K562 (cell line): Measurements from ENCODE around the gene CENPA. TPM values are rescaled to one million over a fixed set of nuclear protein-coding genes. Genes with fewer than 3 reads are reported as not detected.

ENCODE experiments used
- FOXA3 ChIP-seq, 2 experiments: fragments of 450-650 bp in 1 of 2; sonication (generic) in 1 of 2; formaldehyde crosslinking; IDR thresholded peaks in 1 of 2; conservative IDR thresholded peaks in 1 of 2; 2 replicates each; pipeline versions ENCODE4 v1.4.0 to v1.8.0; 2020 to 2022; ENCODE audit warnings: mild to moderate bottlenecking in 2 of 2, missing genetic modification reagents in 1 of 2
- JUN ChIP-seq, 2 experiments: sonication (generic) in 1 of 2; formaldehyde crosslinking in 1 of 2; IDR thresholded peaks; 2 replicates each; pipeline versions ENCODE4 v1.6.1 to v1.8.0; 2012 to 2022; ENCODE audit warnings: borderline replicate concordance in 2 of 2, mild to moderate bottlenecking in 2 of 2, improper control_type of control experiment in 1 of 2, low read depth in 1 of 2, low read length in 1 of 2, missing genetic modification reagents in 1 of 2
- NFXL1 ChIP-seq: fragments of 450-650 bp; formaldehyde crosslinking; IDR thresholded peaks from 2 replicates; pipeline ENCODE4 v1.4.0; 2021; ENCODE audit warnings: mild to moderate bottlenecking
- RBM34 ChIP-seq: fragments of 200-400 bp; formaldehyde crosslinking; IDR thresholded peaks from 2 replicates; pipeline ENCODE4 v1.6.1; 2018; ENCODE audit warnings: low read length, borderline replicate concordance; ENCODE audit not compliant: insufficient read depth
- SRSF3 ChIP-seq: fragments of 200-400 bp; formaldehyde crosslinking; IDR thresholded peaks from 2 replicates; pipeline ENCODE4 v1.6.1; 2016; ENCODE audit warnings: mild to moderate bottlenecking, low read length, moderate library complexity; ENCODE audit not compliant: insufficient read depth
- VEZF1 ChIP-seq: fragments of 200-800 bp; sonication (Bioruptor generic); IDR thresholded peaks from 2 replicates; pipeline ENCODE4 v1.6.1; 2017; ENCODE audit warnings: missing genetic modification characterization, missing compliant biosample characterization
- ZNF12 ChIP-seq: sonication (generic); formaldehyde crosslinking; IDR thresholded peaks from 2 replicates; pipeline ENCODE4 v1.4.0; 2020; ENCODE audit warnings: mild to moderate bottlenecking, missing genetic modification reagents
- ZNF133 ChIP-seq: fragments of 250-450 bp; sonication (Bioruptor Pico); IDR thresholded peaks from 2 replicates; pipeline ENCODE4 v1.4.0; 2020; ENCODE audit warnings: mild to moderate bottlenecking
- polyA plus RNA-seq, 8 experiments: library from polyadenylated mRNA; depleted of rRNA in 4 of 8; stranded (reverse) in 5 of 8; unstranded in 3 of 8; fragments of >200 nt; fragmentation: Nextera tagmentation in 2 of 8; fragmentation: Illumina TruSeq in 1 of 8; extraction: Ambion mirVana in 2 of 8; extraction: Trizol in 1 of 8; gene quantifications; 2 replicates each; pipeline versions ENCODE4 v1.2.1 to v1.2.3, GENCODE V29; 2011 to 2014; ENCODE audit warnings: inconsistent platforms in 1 of 8, missing spikeins in 1 of 8
- total RNA-seq, 7 experiments: library from RNA; depleted of rRNA in 6 of 7; stranded (reverse); fragments of >200 nt in 6 of 7; fragmentation: Illumina TruSeq in 2 of 7; extraction: Trizol in 2 of 7; gene quantifications; 2 replicates each; pipeline versions ENCODE4 v1.2.1 to v1.2.3, GENCODE V29; 2011 to 2021; ENCODE audit warnings: low replicate concordance in 1 of 7
- TF ChIP-seq, protein P1 (sequence below), 2 experiments: fragments of 450-650 bp; formaldehyde crosslinking in 1 of 2; IDR thresholded peaks; 2 replicates each; pipeline versions ENCODE4 v1.4.0 to v1.6.1; 2014 to 2020; ENCODE audit warnings: mild to moderate bottlenecking in 2 of 2, borderline replicate concordance in 1 of 2, low read depth in 1 of 2

The CENPA gene
- total and polyA plus RNA-seq, 9 of the 15 experiments (the other 6 are each of a cell fraction or from before 2014, with no cell fraction given): 11.3 to 61.7 (median 44.7) TPM

- TF ChIP-seq, protein P1, sequence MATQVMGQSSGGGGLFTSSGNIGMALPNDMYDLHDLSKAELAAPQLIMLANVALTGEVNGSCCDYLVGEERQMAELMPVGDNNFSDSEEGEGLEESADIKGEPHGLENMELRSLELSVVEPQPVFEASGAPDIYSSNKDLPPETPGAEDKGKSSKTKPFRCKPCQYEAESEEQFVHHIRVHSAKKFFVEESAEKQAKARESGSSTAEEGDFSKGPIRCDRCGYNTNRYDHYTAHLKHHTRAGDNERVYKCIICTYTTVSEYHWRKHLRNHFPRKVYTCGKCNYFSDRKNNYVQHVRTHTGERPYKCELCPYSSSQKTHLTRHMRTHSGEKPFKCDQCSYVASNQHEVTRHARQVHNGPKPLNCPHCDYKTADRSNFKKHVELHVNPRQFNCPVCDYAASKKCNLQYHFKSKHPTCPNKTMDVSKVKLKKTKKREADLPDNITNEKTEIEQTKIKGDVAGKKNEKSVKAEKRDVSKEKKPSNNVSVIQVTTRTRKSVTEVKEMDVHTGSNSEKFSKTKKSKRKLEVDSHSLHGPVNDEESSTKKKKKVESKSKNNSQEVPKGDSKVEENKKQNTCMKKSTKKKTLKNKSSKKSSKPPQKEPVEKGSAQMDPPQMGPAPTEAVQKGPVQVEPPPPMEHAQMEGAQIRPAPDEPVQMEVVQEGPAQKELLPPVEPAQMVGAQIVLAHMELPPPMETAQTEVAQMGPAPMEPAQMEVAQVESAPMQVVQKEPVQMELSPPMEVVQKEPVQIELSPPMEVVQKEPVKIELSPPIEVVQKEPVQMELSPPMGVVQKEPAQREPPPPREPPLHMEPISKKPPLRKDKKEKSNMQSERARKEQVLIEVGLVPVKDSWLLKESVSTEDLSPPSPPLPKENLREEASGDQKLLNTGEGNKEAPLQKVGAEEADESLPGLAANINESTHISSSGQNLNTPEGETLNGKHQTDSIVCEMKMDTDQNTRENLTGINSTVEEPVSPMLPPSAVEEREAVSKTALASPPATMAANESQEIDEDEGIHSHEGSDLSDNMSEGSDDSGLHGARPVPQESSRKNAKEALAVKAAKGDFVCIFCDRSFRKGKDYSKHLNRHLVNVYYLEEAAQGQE (IDR thresholded peaks at IDR 0.05; ENCODE audit: borderline replicate concordance): peak; percentile 38
- TF ChIP-seq, protein P1 (CRISPR knock-in tag; IDR thresholded peaks at IDR 0.05; ENCODE audit: low read depth): no peak
- TF ChIP-seq ZNF12 (CRISPR knock-in tag): 0 out of 2 replicates have a peak, but pooled peaks have one; percentile 40
- TF ChIP-seq RBM34: no peak
- 0 out of 2 replicates have a peak, but pooled peaks have one; percentile 17 for TF ChIP-seq JUN (IDR thresholded peaks at IDR 0.05; ENCODE audit: borderline replicate concordance, low read depth, low read length)
- no peak for TF ChIP-seq JUN (CRISPR knock-in tag; IDR thresholded peaks at IDR 0.05; ENCODE audit: borderline replicate concordance)
- peak; percentile 34; the same call in 1 of the 2 replicates for TF ChIP-seq VEZF1
- 0 out of 2 replicates have a peak, but pooled peaks have one; percentile 40 for TF ChIP-seq NFXL1 (CRISPR knock-in tag)
- TF ChIP-seq SRSF3: no peak
- no peak for TF ChIP-seq ZNF133 (CRISPR knock-in tag)
- peak in 1 of 2 experiments; percentile 72; a peak in 2 of 4 replicates for TF ChIP-seq FOXA3 (CRISPR knock-in tag; conservative IDR thresholded peaks at IDR 0.05 in 1 of 2, IDR thresholded peaks at IDR 0.05 in 1 of 2)
Measured at GRCh38 chr2:26772064-26773001, 13.5 kb upstream of the CENPA start (continued).
